Activated CD4-positive, alpha-beta memory T cell treated with anti-CD3 and anti-CD28 coated beads for 36 hours (primary cell): ENCODE measurements around the gene SMIM23. TPM values are rescaled to one million over a fixed set of nuclear protein-coding genes. Genes with fewer than 3 reads are reported as not detected.

ENCODE experiments used
- CTCF ChIA-PET: fragments of 350-600 bp; sonication (Branson Sonifier 250); formaldehyde crosslinking; loops from one replicate; lab custom pipeline; 2021; ENCODE audit warnings: antibody characterized with exemption, inconsistent platforms; lab: Charles Lee
- POLR2A ChIA-PET: fragments of 350-600 bp; sonication (Branson Sonifier 250); formaldehyde crosslinking; loops from one replicate; lab custom pipeline; 2021; ENCODE audit warnings: antibody characterized with exemption; lab: Charles Lee
- DNase-seq: peaks from one replicate; pipeline ENCODE4 v3.0.0-alpha.2; 2020
- H3K27ac Mint-ChIP-seq: one replicate; pipeline ENCODE4 v1.8.0; 2021; ENCODE audit warnings: mixed read lengths
- H3K27me3 Mint-ChIP-seq: one replicate; pipeline ENCODE4 v1.8.0; 2021; ENCODE audit warnings: mixed read lengths
- H3K36me3 Mint-ChIP-seq: one replicate; pipeline ENCODE4 v1.8.0; 2021; ENCODE audit warnings: mixed read lengths
- H3K4me1 Mint-ChIP-seq: one replicate; pipeline ENCODE4 v1.8.0; 2021; ENCODE audit warnings: low read depth, mixed read lengths
- H3K4me3 Mint-ChIP-seq: one replicate; pipeline ENCODE4 v1.8.0; 2021; ENCODE audit warnings: mild to moderate bottlenecking, mixed read lengths
- H3K9me3 Mint-ChIP-seq: one replicate; pipeline ENCODE4 v1.8.0; 2021; ENCODE audit warnings: mixed read lengths
- intact Hi-C: fragments of 100-400 bp; cut with micrococcal nuclease; formaldehyde crosslinking; loops from one replicate; pipeline ENCODE4 v1.15.1; 2023
- total RNA-seq, 2 experiments: library from RNA; stranded (reverse); gene quantifications; one replicate each; pipeline ENCODE4 v1.2.3, GENCODE V29; 2021

The SMIM23 gene
- total RNA-seq, 2 experiments from 2014 or later, result not detected

GRCh38 chr5:171827162-171827561 lies 41.5 kb downstream of the SMIM23 start:
- H3K27me3 Mint-ChIP-seq, result no peaks in the 10 kb centered on the region
- CTCF ChIA-PET, result no interaction called here
- DNase-seq, result no peak
- no peak overlapping the region for H3K27ac Mint-ChIP-seq
- H3K36me3 Mint-ChIP-seq, result no peaks in the 10 kb centered on the region
- H3K9me3 Mint-ChIP-seq, result peaks cover 13% of the 10 kb centered on the region
- POLR2A ChIA-PET, result no interaction called here
- no peak overlapping the region for H3K4me3 Mint-ChIP-seq
- intact Hi-C loops, result no loop called here
- no peaks in the 10 kb centered on the region for H3K4me1 Mint-ChIP-seq

GRCh38 chr5:171830686-171831085 lies 45.1 kb downstream of the SMIM23 start:
- Mint-ChIP-seq H3K4me1 (no peaks in the 10 kb centered on the region), H3K27me3 (no peaks in the 10 kb centered on the region), H3K36me3 (peaks cover 11% of the 10 kb centered on the region), H3K4me3 (no peak overlapping the region), H3K9me3 (peaks cover 23% of the 10 kb centered on the region), H3K27ac (no peak overlapping the region)
- CTCF ChIA-PET, result no interaction called here
- POLR2A ChIA-PET, result no interaction called here
- intact Hi-C loops, result no loop called here
- no peak for DNase-seq

- Mint-ChIP-seq H3K27me3 (no peaks in the 10 kb centered on the region), H3K9me3 (peaks cover 23% of the 10 kb centered on the region), H3K4me1 (no peaks in the 10 kb centered on the region), H3K4me3 (no peak overlapping the region), H3K27ac (no peak overlapping the region), H3K36me3 (peaks cover 11% of the 10 kb centered on the region)
- POLR2A ChIA-PET, result no interaction called here
- CTCF ChIA-PET, result no interaction called here
- no peak for DNase-seq
- intact Hi-C loops, result no loop called here
Measured at GRCh38 chr5:171832775-171833174, 47.2 kb downstream of the SMIM23 start.

GRCh38 chr5:171834461-171834860 lies 48.8 kb downstream of the SMIM23 start:
- no peaks in the 10 kb centered on the region for H3K27me3 Mint-ChIP-seq
- no peak overlapping the region for H3K27ac Mint-ChIP-seq
- no peak for DNase-seq
- peaks cover 23% of the 10 kb centered on the region for H3K9me3 Mint-ChIP-seq
- ChIA-PET POLR2A (no interaction called here), CTCF (interaction anchor here (0.7 to 1.0 kb wide), 2 partner anchors 9 to 350 kb away, joined by 3 read pairs; no protein-coding TSS in a partner anchor)
- H3K4me3 Mint-ChIP-seq, result no peak overlapping the region
- H3K4me1 Mint-ChIP-seq, result no peaks in the 10 kb centered on the region
- peaks cover 11% of the 10 kb centered on the region for H3K36me3 Mint-ChIP-seq
- intact Hi-C loops, result no loop called here

GRCh38 chr5:171835066-171835465 lies 49.4 kb downstream of the SMIM23 start:
- POLR2A ChIA-PET, result no interaction called here
- Mint-ChIP-seq H3K4me1 (no peaks in the 10 kb centered on the region), H3K27ac (no peak overlapping the region), H3K4me3 (no peak overlapping the region), H3K9me3 (peaks cover 21% of the 10 kb centered on the region), H3K36me3 (peaks cover 11% of the 10 kb centered on the region), H3K27me3 (no peaks in the 10 kb centered on the region)
- CTCF ChIA-PET, result no interaction called here
- intact Hi-C loops, result no loop called here
- no peak for DNase-seq

- intact Hi-C loops, result no loop called here
- H3K4me1 Mint-ChIP-seq, result no peaks in the 10 kb centered on the region
- POLR2A ChIA-PET, result no interaction called here
- no peaks in the 10 kb centered on the region for H3K27me3 Mint-ChIP-seq
- no peak for DNase-seq
- no peak overlapping the region for H3K4me3 Mint-ChIP-seq
- peaks cover 9% of the 10 kb centered on the region for H3K9me3 Mint-ChIP-seq
- H3K36me3 Mint-ChIP-seq, result peaks cover 11% of the 10 kb centered on the region
- H3K27ac Mint-ChIP-seq, result no peak overlapping the region
- CTCF ChIA-PET, result no interaction called here
Measured at GRCh38 chr5:171837522-171837921, 51.9 kb downstream of the SMIM23 start.

- POLR2A ChIA-PET, result no interaction called here
- no peak for DNase-seq
- H3K4me3 Mint-ChIP-seq, result no peak overlapping the region
- CTCF ChIA-PET, result no interaction called here
- H3K27me3 Mint-ChIP-seq, result no peaks in the 10 kb centered on the region
- no peaks in the 10 kb centered on the region for H3K4me1 Mint-ChIP-seq
- H3K36me3 Mint-ChIP-seq, result peaks cover 7% of the 10 kb centered on the region
- H3K27ac Mint-ChIP-seq, result no peak overlapping the region
- intact Hi-C loops, result no loop called here
- peaks cover 4% of the 10 kb centered on the region for H3K9me3 Mint-ChIP-seq
Measured at GRCh38 chr5:171838066-171838465, 52.4 kb downstream of the SMIM23 start.

- POLR2A ChIA-PET, result no interaction called here
- Mint-ChIP-seq H3K4me1 (no peaks in the 10 kb centered on the region), H3K9me3 (no peaks in the 10 kb centered on the region), H3K27ac (no peak overlapping the region), H3K27me3 (no peaks in the 10 kb centered on the region), H3K4me3 (no peak overlapping the region), H3K36me3 (peaks cover 2% of the 10 kb centered on the region)
- CTCF ChIA-PET, result no interaction called here
- intact Hi-C loops, result no loop called here
- no peak for DNase-seq
Measured at GRCh38 chr5:171839112-171839511, 53.5 kb downstream of the SMIM23 start.

- Mint-ChIP-seq H3K27ac (no peak overlapping the region), H3K4me1 (no peaks in the 10 kb centered on the region), H3K9me3 (no peaks in the 10 kb centered on the region), H3K36me3 (no peaks in the 10 kb centered on the region), H3K27me3 (no peaks in the 10 kb centered on the region), H3K4me3 (no peak overlapping the region)
- no peak for DNase-seq
- intact Hi-C loops, result no loop called here
- CTCF ChIA-PET, result interaction anchor here (0.7 kb wide), 1 partner anchor 72 kb away, joined by 4 read pairs; no protein-coding TSS in a partner anchor
- POLR2A ChIA-PET, result no interaction called here
Measured at GRCh38 chr5:171840066-171840465, 54.4 kb downstream of the SMIM23 start.

Other genes with a start within 250 kb of the SMIM23 start
- 10 to 100 TPM; 47.2 to 47.4 TPM for gene FBXW11, start 220.8 kb downstream of the SMIM23 start, total RNA-seq